Thyroid gland (tissue), 4 donors: ENCODE measurements around the gene PTDSS2.

Source experiments
- POLR2A ChIP-seq, 2 donors: fragments of 450-650 bp; IDR thresholded peaks; one replicate each; pipeline ENCODE4 v1.6.1; 2017; ENCODE audit warnings: antibody characterized with exemption in 2 of 2, mild to moderate bottlenecking in 2 of 2, moderate library complexity in 1 of 2
- TF ChIP-seq, protein P1 (sequence below), 6 experiments: fragments of 200-600 bp in 3 of 6; fragments of 450-650 bp in 3 of 6; sonication (generic) in 3 of 6; IDR thresholded peaks; one replicate each; pipeline ENCODE4 v1.5.1; 2016 to 2019; ENCODE audit warnings: antibody characterized with exemption in 6 of 6, mild to moderate bottlenecking in 2 of 6, inconsistent platforms in 1 of 6, moderate library complexity in 1 of 6

DNA sequence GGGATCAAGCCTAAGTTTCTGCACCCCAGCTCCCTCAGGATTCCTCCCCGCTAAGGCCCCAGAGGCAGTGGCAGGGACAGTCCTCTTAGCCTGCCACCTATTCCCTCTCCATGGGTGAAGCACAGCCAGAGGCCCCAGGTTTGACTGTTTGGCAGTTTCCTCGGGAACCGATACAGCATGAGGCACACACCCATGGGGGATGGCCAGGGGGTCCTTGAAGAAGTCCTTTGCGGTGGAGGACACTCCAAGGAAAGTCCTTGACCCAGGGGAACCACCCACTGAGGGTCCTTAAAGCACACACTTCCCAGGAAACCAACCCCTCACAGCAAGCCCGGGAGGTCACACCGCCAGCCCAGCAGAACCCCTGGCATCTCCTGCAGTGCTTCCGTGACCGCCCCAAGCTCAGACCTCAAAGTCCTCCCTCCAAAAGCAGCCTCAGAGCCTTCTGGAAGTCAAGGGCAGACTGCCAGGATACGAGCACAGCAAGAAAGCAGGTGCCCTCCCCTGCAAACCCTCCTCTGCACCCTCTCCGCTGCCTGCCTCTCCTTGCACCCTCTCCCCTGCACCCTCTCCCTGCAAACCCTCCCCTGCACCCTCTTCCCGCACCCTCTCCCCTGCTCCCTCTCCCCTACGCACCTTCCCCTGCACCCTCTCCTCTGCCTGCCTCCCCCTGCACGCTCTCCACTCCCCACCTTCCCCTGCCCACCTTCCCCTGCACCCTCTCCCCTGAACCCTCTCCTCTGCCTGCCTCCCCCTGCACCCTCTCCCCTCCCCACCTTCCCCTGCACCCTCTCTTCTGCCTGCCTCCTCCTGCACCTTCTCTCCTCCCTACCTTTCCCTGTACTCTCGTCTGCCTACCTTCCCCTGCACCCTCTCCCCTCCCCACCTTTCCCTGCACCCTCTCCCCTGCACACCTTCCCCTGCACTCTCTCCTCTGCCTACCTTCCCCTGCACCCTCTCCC lies 36.7 kb upstream of the PTDSS2 start:
- TF ChIP-seq, protein P1, sequence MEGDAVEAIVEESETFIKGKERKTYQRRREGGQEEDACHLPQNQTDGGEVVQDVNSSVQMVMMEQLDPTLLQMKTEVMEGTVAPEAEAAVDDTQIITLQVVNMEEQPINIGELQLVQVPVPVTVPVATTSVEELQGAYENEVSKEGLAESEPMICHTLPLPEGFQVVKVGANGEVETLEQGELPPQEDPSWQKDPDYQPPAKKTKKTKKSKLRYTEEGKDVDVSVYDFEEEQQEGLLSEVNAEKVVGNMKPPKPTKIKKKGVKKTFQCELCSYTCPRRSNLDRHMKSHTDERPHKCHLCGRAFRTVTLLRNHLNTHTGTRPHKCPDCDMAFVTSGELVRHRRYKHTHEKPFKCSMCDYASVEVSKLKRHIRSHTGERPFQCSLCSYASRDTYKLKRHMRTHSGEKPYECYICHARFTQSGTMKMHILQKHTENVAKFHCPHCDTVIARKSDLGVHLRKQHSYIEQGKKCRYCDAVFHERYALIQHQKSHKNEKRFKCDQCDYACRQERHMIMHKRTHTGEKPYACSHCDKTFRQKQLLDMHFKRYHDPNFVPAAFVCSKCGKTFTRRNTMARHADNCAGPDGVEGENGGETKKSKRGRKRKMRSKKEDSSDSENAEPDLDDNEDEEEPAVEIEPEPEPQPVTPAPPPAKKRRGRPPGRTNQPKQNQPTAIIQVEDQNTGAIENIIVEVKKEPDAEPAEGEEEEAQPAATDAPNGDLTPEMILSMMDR (IDR thresholded peaks at IDR 0.05) = no peak
- TF ChIP-seq POLR2A (IDR thresholded peaks at IDR 0.05) = no peak
